Panc1 (cell line): ENCODE data around the gene PRKG1. TPM values are rescaled to one million over a fixed set of nuclear protein-coding genes. Genes with fewer than 3 reads are reported as not detected.

Experiments
- ATAC-seq: fragments of 200-7000 bp; cut with Tn5 transposase; 2 replicates; pipeline ENCODE4 v1.9.1; 2020; ENCODE audit warnings: mild to moderate bottlenecking, moderate library complexity
- BruUV-seq: library from RNA; stranded (reverse); fragments of 400-500 nt; replicated peaks from 2 replicates; lab custom pipeline; 2021; lab: Mats Ljungman, UMichigan
- CTCF ChIA-PET: fragments of 300-600 bp; sonication (Branson Sonifier 250); formaldehyde crosslinking; loops from one replicate; lab custom pipeline; 2022; ENCODE audit warnings: antibody characterized with exemption; lab: Charles Lee
- POLR2A ChIA-PET: fragments of 300-600 bp; sonication (Branson Sonifier 250); formaldehyde crosslinking; loops from one replicate; lab custom pipeline; 2022; ENCODE audit warnings: antibody characterized with exemption; lab: Charles Lee
- DNase-seq: peaks from one replicate; pipeline ENCODE4 v3.0.0-alpha.2; 2010; ENCODE audit warnings: low read depth, low spot score
- H3K27ac ChIP-seq: 2 replicates; pipeline ENCODE4 v1.5.1; 2011; ENCODE audit warnings: mild to moderate bottlenecking, low read length, inconsistent platforms
- H3K27me3 ChIP-seq: fragments of 200-500 bp; sonication (Bioruptor generic); 2 replicates; pipeline ENCODE4 v1.6.0; 2014; ENCODE audit warnings: low read length, inconsistent platforms; ENCODE audit not compliant: control insufficient read depth, insufficient read depth
- H3K36me3 ChIP-seq: fragments of 200-500 bp; sonication (Bioruptor generic); 2 replicates; pipeline ENCODE4 v1.5.1; 2014; ENCODE audit warnings: inconsistent platforms, mild to moderate bottlenecking, low read length, moderate library complexity; ENCODE audit not compliant: control insufficient read depth, insufficient read depth
- H3K4me1 ChIP-seq: 2 replicates; pipeline ENCODE4 v1.5.1; 2011; ENCODE audit warnings: inconsistent platforms, mild to moderate bottlenecking, low read length, moderate library complexity; ENCODE audit not compliant: control insufficient read depth, insufficient read depth
- H3K4me3 ChIP-seq, 2 experiments: 2 replicates each; pipeline ENCODE4 v1.5.1; 2011 to 2012; ENCODE audit warnings: low read depth in 2 of 2, low read length in 2 of 2, mild to moderate bottlenecking in 2 of 2, inconsistent platforms in 1 of 2, moderate library complexity in 1 of 2
- H3K9me3 ChIP-seq: fragments of 200-500 bp; sonication (Bioruptor generic); 2 replicates; pipeline ENCODE4 v1.5.1; 2014; ENCODE audit warnings: low read depth, mild to moderate bottlenecking, inconsistent platforms, low read length, moderate library complexity; ENCODE audit not compliant: control insufficient read depth, insufficient read depth
- POLR2AphosphoS5 ChIP-seq: IDR thresholded peaks from 2 replicates; pipeline ENCODE4 v1.6.1; 2012; ENCODE audit warnings: mild to moderate bottlenecking, low read depth, low read length, moderate library complexity
- SIN3A ChIP-seq: IDR thresholded peaks from 2 replicates; pipeline ENCODE4 v1.6.1; 2012; ENCODE audit warnings: low read depth, mild to moderate bottlenecking, low read length, moderate library complexity, borderline replicate concordance; ENCODE audit not compliant: insufficient read depth
- TCF7L2 ChIP-seq: IDR thresholded peaks from 2 replicates; pipeline ENCODE4 v1.6.1; 2011; ENCODE audit warnings: mild to moderate bottlenecking, low read depth, low read length, inconsistent platforms
- in situ Hi-C: cut with HindIII; loops from 2 replicates; pipeline ENCODE4 v1.10.0; 2016; ENCODE audit warnings: low sequenced_read_pairs, low pct_unique_long_range_greater_than_20kb
- intact Hi-C: fragments of 100-400 bp; cut with micrococcal nuclease; formaldehyde crosslinking; loops from one replicate; pipeline ENCODE4 v1.10.0; 2022; ENCODE audit not compliant: unreplicated experiment
- total RNA-seq: library from RNA; stranded (reverse); gene quantifications from one replicate; pipeline ENCODE4 v1.2.1, GENCODE V29; 2021; ENCODE audit not compliant: unreplicated experiment
- TF ChIP-seq, protein P1 (sequence below): fragments of 450-650 bp; IDR thresholded peaks from 2 replicates; pipeline ENCODE4 v1.5.1; 2017; ENCODE audit warnings: mild to moderate bottlenecking
- TF ChIP-seq, protein P2 (sequence below), 2 experiments: IDR thresholded peaks; 2 replicates each; pipeline ENCODE4 v1.6.1; 2011 to 2012; ENCODE audit warnings: low read depth in 2 of 2, control low read depth in 1 of 2, low read length in 1 of 2, mild to moderate bottlenecking in 1 of 2, moderate library complexity in 1 of 2; ENCODE audit not compliant: insufficient read depth in 1 of 2

The PRKG1 gene
- total RNA-seq, 1 experiment from 2014 or later, result 0.92 TPM

DNA sequence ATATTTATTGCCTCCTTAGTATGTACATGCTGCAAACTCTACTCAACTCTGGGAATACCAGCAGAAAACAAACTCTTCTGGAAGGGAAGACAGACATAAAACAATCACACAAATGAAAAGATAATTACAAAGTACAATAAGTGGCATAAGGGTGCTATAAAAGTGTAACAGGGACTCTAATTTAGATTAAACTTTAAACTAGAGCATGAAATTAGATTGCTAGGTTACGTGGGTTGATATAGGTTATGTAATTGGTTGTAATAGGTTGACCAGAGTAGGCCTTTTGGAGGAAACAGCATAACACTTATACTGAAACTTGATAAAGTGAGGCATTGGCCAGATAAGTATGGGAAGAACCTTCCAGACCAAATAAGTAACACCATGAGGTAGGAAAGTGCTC, 1213.6 kb downstream of the PRKG1 start:
- Histone ChIP-seq H3K27ac (no peak overlapping the region), H3K4me3 (no peak overlapping the region), H3K9me3 (no peaks in the 10 kb centered on the region), H3K4me1 (no peaks in the 10 kb centered on the region), H3K27me3 (no peaks in the 10 kb centered on the region), H3K36me3 (no peaks in the 10 kb centered on the region)
- DNase-seq (no peak), ATAC-seq (no peak)
- ChIA-PET CTCF (no interaction called here), POLR2A (no interaction called here)
- in situ Hi-C loops, result no loop called here
- no TSS peak for BruUV-seq
- TF ChIP-seq, protein P1, sequence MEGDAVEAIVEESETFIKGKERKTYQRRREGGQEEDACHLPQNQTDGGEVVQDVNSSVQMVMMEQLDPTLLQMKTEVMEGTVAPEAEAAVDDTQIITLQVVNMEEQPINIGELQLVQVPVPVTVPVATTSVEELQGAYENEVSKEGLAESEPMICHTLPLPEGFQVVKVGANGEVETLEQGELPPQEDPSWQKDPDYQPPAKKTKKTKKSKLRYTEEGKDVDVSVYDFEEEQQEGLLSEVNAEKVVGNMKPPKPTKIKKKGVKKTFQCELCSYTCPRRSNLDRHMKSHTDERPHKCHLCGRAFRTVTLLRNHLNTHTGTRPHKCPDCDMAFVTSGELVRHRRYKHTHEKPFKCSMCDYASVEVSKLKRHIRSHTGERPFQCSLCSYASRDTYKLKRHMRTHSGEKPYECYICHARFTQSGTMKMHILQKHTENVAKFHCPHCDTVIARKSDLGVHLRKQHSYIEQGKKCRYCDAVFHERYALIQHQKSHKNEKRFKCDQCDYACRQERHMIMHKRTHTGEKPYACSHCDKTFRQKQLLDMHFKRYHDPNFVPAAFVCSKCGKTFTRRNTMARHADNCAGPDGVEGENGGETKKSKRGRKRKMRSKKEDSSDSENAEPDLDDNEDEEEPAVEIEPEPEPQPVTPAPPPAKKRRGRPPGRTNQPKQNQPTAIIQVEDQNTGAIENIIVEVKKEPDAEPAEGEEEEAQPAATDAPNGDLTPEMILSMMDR, result no peak
- no peak for TF ChIP-seq SIN3A
- no peak for TF ChIP-seq POLR2AphosphoS5
- TF ChIP-seq, protein P2, sequence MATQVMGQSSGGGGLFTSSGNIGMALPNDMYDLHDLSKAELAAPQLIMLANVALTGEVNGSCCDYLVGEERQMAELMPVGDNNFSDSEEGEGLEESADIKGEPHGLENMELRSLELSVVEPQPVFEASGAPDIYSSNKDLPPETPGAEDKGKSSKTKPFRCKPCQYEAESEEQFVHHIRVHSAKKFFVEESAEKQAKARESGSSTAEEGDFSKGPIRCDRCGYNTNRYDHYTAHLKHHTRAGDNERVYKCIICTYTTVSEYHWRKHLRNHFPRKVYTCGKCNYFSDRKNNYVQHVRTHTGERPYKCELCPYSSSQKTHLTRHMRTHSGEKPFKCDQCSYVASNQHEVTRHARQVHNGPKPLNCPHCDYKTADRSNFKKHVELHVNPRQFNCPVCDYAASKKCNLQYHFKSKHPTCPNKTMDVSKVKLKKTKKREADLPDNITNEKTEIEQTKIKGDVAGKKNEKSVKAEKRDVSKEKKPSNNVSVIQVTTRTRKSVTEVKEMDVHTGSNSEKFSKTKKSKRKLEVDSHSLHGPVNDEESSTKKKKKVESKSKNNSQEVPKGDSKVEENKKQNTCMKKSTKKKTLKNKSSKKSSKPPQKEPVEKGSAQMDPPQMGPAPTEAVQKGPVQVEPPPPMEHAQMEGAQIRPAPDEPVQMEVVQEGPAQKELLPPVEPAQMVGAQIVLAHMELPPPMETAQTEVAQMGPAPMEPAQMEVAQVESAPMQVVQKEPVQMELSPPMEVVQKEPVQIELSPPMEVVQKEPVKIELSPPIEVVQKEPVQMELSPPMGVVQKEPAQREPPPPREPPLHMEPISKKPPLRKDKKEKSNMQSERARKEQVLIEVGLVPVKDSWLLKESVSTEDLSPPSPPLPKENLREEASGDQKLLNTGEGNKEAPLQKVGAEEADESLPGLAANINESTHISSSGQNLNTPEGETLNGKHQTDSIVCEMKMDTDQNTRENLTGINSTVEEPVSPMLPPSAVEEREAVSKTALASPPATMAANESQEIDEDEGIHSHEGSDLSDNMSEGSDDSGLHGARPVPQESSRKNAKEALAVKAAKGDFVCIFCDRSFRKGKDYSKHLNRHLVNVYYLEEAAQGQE (IDR thresholded peaks at IDR 0.05; ENCODE audit: insufficient read depth in 1 of 2, low read depth in 2 of 2, low read length in 1 of 2), result no peak
- intact Hi-C loops, result no loop called here

DNA sequence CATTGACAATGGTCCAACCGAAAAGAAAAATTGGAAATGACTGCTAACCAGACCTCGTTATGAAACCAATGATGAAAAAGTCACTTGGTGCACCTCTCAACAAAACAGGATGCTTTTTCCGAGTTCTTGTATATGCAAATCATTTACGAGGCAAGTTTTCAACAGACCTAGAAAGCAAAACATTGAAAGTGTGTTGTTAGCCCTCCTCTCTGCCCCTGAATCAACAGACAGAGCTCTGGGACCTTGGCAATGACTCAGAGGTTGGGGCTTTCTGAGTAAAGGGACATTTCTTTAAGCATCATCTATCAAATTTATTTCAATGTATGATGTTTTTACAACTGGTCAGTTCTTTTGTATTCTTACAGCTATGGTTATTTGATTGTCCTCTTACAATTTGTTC, 1223.5 kb downstream of the PRKG1 start:
- BruUV-seq, result no TSS peak
- intact Hi-C loops, result no loop called here
- Histone ChIP-seq H3K36me3 (no peaks in the 10 kb centered on the region), H3K27me3 (no peaks in the 10 kb centered on the region), H3K27ac (no peak overlapping the region), H3K4me1 (no peaks in the 10 kb centered on the region), H3K4me3 (no peak overlapping the region), H3K9me3 (no peaks in the 10 kb centered on the region)
- ChIA-PET CTCF (no interaction called here), POLR2A (no interaction called here)
- in situ Hi-C loops, result no loop called here
- ATAC-seq, result no peak
- TF ChIP-seq SIN3A (no peak), TCF7L2 (no peak), POLR2AphosphoS5 (no peak)
- TF ChIP-seq, protein P2 (IDR thresholded peaks at IDR 0.05; ENCODE audit: insufficient read depth in 1 of 2, low read depth in 2 of 2, low read length in 1 of 2), result no peak
- TF ChIP-seq, protein P1, result no peak
- DNase-seq, result no peak
